Kidney (tissue), 14 donors: ENCODE results near the gene USH2A. TPM values are rescaled to one million over a fixed set of nuclear protein-coding genes. Genes with fewer than 3 reads are reported as not detected.

Experiments used
- DNase-seq, 5 donors: peaks; one replicate each; pipeline ENCODE4 v3.0.0-alpha.2; 2013 to 2020
- FAIRE-seq: peaks from 2 replicates; lab custom pipeline; 2012; peaks lifted over from hg19 to GRCh38; lab: Jason Lieb, UNC
- H3K27ac ChIP-seq, 2 donors: one replicate each; pipeline ENCODE4 v1.7.0; 2013; ENCODE audit warnings: low read depth in 2 of 2, low read length in 2 of 2, inconsistent platforms in 1 of 2
- H3K27me3 ChIP-seq: one replicate; pipeline ENCODE4 v1.7.1; 2013; ENCODE audit warnings: low read length, inconsistent platforms; ENCODE audit not compliant: control insufficient read depth, insufficient read depth
- H3K36me3 ChIP-seq, 3 donors: one replicate each; pipeline versions ENCODE4 v1.7.0 to v1.7.1; 2013; ENCODE audit warnings: low read length in 3 of 3, control low read depth in 1 of 3, inconsistent platforms in 1 of 3; ENCODE audit not compliant: insufficient read depth in 3 of 3, control insufficient read depth in 2 of 3
- H3K4me1 ChIP-seq, 3 donors: one replicate each; pipeline versions ENCODE4 v1.7.0 to v1.7.1; 2013; ENCODE audit warnings: low read length in 3 of 3, inconsistent platforms in 1 of 3, low read depth in 1 of 3; ENCODE audit not compliant: control insufficient read depth in 2 of 3, insufficient read depth in 2 of 3
- H3K4me3 ChIP-seq, 3 donors: one replicate each; pipeline versions ENCODE4 v1.7.0 to v1.8.1; 2013; ENCODE audit warnings: low read length in 3 of 3, control low read depth in 1 of 3, inconsistent platforms in 1 of 3
- H3K9ac ChIP-seq, 3 donors: one replicate each; pipeline versions ENCODE4 v1.7.0 to v1.7.1; 2013; ENCODE audit warnings: low read length in 3 of 3, control low read depth in 1 of 3, inconsistent platforms in 1 of 3
- H3K9me3 ChIP-seq, 3 donors: one replicate each; pipeline versions ENCODE4 v1.7.0 to v1.7.1; 2013; ENCODE audit warnings: low read length in 3 of 3, control low read depth in 1 of 3, inconsistent platforms in 1 of 3; ENCODE audit not compliant: control insufficient read depth in 2 of 3, insufficient read depth in 1 of 3
- intact Hi-C: fragments of 100-400 bp; cut with DNase I; formaldehyde crosslinking; loops from one replicate; pipeline ENCODE4 v1.11.1; 2022
- polyA plus RNA-seq: library from polyadenylated mRNA; stranded (reverse); fragments of 350-450 nt; fragmentation: Illumina TruSeq; extraction: RNeasy Lipid Tissue Mini Kit (QIAGEN cat#74804); gene quantifications from one replicate; pipeline ENCODE4 v1.2.3, GENCODE V29; 2014; ENCODE audit warnings: low read depth, low replicate concordance; ENCODE audit not compliant: insufficient read depth
- total RNA-seq: library from RNA; stranded (reverse); fragmentation: NEBNext Ultra II Directional; extraction: Animal tissue kit (Norgen Biotek cat#: 25700); gene quantifications from one replicate; pipeline ENCODE4 v1.2.1, GENCODE V29; 2021
- TF ChIP-seq, protein P1 (sequence below): IDR thresholded peaks from 3 replicates; pipeline ENCODE4 v1.5.1; 2012; ENCODE audit warnings: mild to moderate bottlenecking, moderate library complexity, borderline replicate concordance; ENCODE audit not compliant: insufficient read depth; ENCODE audit errors: extremely low read depth
- donor health status: control.
- donor health status: control.
- donor health status: control.
- donor health status: control.
- donor health status: control.
- donor health status: DM: yes; HTN: yes; CAD: no.
- donor health status: Normal renal cell carcinoma (clear cell type).

The USH2A gene
- total and polyA plus RNA-seq, 2 donors from 2014 or later = 0.06 TPM; not detected in 1

DNA sequence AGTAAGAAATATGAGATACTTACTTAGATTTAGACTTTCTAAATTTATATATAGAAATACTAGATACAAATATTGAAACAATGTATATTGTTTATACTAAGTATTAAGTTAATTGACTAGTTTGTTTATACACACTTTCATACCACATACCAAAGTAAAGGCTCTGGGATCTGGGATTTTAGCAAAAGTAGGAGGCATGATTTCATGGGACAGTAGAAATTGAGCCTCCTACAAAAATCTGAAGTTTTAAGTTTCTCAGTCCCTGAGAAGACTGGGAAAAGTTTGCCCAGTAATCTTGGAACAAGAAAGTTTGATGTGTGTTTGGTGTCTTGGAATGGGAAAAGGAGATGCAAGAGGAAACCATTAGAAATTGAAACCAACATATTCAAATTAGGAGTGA lies 825.3 kb downstream of the USH2A start:
- DNase-seq (no peak), FAIRE-seq (no peak)
- peaks cover 0 to 12% (median 0%) of the 10 kb centered on the region in 3 donors for H3K4me1 ChIP-seq
- no peak overlapping the region for H3K27ac ChIP-seq
- no peak overlapping the region for H3K9ac ChIP-seq
- H3K4me3 ChIP-seq = no peak overlapping the region
- intact Hi-C loops = no loop called here
- no peaks in the 10 kb centered on the region for H3K9me3 ChIP-seq
- no peaks in the 10 kb centered on the region for H3K27me3 ChIP-seq
- H3K36me3 ChIP-seq = peaks cover under 1 to 3% (median 2%) of the 10 kb centered on the region in 3 donors
- TF ChIP-seq, protein P1, sequence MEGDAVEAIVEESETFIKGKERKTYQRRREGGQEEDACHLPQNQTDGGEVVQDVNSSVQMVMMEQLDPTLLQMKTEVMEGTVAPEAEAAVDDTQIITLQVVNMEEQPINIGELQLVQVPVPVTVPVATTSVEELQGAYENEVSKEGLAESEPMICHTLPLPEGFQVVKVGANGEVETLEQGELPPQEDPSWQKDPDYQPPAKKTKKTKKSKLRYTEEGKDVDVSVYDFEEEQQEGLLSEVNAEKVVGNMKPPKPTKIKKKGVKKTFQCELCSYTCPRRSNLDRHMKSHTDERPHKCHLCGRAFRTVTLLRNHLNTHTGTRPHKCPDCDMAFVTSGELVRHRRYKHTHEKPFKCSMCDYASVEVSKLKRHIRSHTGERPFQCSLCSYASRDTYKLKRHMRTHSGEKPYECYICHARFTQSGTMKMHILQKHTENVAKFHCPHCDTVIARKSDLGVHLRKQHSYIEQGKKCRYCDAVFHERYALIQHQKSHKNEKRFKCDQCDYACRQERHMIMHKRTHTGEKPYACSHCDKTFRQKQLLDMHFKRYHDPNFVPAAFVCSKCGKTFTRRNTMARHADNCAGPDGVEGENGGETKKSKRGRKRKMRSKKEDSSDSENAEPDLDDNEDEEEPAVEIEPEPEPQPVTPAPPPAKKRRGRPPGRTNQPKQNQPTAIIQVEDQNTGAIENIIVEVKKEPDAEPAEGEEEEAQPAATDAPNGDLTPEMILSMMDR = no peak

DNA sequence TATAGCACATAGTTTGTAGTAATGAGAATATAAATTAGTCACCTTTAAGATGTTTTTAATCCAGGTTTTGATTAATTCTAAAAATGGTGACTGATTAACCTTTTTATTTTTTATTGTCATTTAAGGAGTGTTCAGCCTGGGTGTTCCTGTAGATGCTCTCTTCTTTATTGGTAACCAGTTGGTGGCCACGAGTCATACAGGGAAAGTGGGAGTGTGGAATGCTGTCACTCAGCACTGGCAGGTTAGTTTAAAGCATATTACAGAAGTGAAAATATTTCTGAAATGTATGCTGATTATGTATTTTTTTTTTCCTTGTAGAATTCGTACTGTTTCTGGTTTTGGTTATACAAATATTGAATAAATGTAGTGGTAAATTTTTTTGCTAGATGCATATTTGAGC lies 828.0 kb downstream of the USH2A start:
- DNase-seq = no peak
- no peaks in the 10 kb centered on the region for H3K27me3 ChIP-seq
- H3K36me3 ChIP-seq = peaks cover 2 to 5% (median 5%) of the 10 kb centered on the region in 3 donors
- peaks cover 0 to 12% (median 0%) of the 10 kb centered on the region in 3 donors for H3K4me1 ChIP-seq
- H3K27ac ChIP-seq = no peak overlapping the region
- TF ChIP-seq, protein P1 = no peak
- no peak for FAIRE-seq
- no peak overlapping the region for H3K9ac ChIP-seq
- intact Hi-C loops = no loop called here
- H3K9me3 ChIP-seq = no peaks in the 10 kb centered on the region
- H3K4me3 ChIP-seq = no peak overlapping the region

DNA sequence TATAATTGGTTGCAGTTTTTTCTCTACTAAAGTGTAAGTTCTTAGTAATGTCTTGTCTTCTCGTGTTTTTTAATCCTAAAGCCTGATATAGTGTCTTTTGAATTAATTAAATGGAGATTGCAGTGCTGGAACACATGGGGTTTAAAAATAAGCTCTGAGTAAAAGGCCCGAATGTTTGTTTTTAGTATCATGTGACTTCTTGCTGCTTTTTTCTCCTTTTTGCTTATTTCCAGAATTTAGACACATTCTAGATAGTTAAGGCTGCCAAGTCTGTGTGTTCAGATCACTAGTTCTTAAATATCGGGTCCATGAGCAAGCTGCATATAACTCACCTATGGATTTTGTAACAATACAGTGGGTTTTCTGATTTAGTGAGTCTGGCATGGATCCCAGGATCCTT lies 828.6 kb downstream of the USH2A start:
- Histone ChIP-seq H3K27me3 (no peaks in the 10 kb centered on the region), H3K27ac (no peak overlapping the region), H3K9ac (no peak overlapping the region), H3K4me3 (no peak overlapping the region), H3K4me1 (peaks cover 0 to 6% (median 0%) of the 10 kb centered on the region in 3 donors), H3K36me3 (peaks cover 2 to 5% (median 5%) of the 10 kb centered on the region in 3 donors), H3K9me3 (no peaks in the 10 kb centered on the region)
- intact Hi-C loops = no loop called here
- TF ChIP-seq, protein P1 = no peak
- DNase-seq = no peak
- no peak for FAIRE-seq
